Astrocyte of the cerebellum (primary cell): ENCODE results near the gene RAB3GAP2.

Experiments used
- DNase-seq: peaks from one replicate; pipeline ENCODE4 v3.0.0-alpha.2; 2011; ENCODE audit warnings: low read depth
- H3K4me3 ChIP-seq: 2 replicates; pipeline ENCODE4 v1.5.1; 2011; ENCODE audit warnings: mild to moderate bottlenecking, low read depth, low read length, moderate library complexity
- in situ Hi-C: cut with HindIII; loops from 2 replicates; pipeline ENCODE4 v1.10.0; 2017; ENCODE audit warnings: low sequenced_read_pairs
- TF ChIP-seq, protein P1 (sequence below): IDR thresholded peaks from 2 replicates; pipeline ENCODE4 v1.5.1; 2012; ENCODE audit warnings: low read length, low read depth, moderate library complexity, mild to moderate bottlenecking; ENCODE audit errors: missing control alignments

Gene RAB3GAP2, protein sequence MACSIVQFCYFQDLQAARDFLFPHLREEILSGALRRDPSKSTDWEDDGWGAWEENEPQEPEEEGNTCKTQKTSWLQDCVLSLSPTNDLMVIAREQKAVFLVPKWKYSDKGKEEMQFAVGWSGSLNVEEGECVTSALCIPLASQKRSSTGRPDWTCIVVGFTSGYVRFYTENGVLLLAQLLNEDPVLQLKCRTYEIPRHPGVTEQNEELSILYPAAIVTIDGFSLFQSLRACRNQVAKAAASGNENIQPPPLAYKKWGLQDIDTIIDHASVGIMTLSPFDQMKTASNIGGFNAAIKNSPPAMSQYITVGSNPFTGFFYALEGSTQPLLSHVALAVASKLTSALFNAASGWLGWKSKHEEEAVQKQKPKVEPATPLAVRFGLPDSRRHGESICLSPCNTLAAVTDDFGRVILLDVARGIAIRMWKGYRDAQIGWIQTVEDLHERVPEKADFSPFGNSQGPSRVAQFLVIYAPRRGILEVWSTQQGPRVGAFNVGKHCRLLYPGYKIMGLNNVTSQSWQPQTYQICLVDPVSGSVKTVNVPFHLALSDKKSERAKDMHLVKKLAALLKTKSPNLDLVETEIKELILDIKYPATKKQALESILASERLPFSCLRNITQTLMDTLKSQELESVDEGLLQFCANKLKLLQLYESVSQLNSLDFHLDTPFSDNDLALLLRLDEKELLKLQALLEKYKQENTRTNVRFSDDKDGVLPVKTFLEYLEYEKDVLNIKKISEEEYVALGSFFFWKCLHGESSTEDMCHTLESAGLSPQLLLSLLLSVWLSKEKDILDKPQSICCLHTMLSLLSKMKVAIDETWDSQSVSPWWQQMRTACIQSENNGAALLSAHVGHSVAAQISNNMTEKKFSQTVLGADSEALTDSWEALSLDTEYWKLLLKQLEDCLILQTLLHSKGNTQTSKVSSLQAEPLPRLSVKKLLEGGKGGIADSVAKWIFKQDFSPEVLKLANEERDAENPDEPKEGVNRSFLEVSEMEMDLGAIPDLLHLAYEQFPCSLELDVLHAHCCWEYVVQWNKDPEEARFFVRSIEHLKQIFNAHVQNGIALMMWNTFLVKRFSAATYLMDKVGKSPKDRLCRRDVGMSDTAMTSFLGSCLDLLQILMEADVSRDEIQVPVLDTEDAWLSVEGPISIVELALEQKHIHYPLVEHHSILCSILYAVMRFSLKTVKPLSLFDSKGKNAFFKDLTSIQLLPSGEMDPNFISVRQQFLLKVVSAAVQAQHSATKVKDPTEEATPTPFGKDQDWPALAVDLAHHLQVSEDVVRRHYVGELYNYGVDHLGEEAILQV (N-terminal part only)

DNA sequence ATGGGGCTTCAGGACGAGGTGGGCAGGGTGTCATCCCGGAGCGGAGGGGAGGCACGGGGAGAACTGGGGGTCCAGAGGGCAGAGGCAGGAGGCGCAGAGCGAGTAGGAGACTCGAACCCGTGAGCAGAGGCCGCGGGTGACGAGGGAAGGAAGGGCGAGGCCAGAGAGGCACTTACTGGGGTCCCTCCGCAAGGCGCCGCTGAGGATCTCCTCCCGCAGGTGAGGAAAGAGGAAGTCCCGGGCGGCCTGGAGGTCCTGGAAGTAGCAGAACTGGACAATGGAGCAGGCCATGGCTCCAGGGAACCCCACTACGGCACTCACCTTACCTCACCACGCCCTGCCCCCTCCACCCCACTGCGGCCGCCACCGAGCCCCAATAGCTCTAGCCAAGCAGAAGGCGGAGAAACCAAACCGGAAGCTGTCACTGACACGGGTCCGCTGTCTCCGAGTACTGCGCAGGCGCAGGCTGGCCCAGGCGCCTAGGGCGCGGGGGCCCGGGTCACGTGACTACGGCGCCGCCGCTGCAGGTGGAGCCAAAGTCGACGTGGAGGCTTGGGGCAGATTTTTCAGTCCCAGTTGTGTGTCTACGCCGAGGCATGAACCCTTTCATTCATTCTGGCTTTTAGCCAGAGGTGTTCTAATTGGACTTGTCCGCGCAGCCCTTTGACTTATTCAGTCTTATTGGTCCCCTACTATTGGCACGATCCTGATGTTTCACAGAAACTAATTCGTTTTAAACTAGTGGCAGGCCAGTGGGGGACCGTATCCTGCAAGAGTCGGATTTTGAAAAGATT is at the start of gene RAB3GAP2:
TSS of gene RAB3GAP2 (minus strand) at position 407 of the 794 bp plus-strand sequence. CDS start at position 291, 116 bp downstream.
- TF ChIP-seq, protein P1, sequence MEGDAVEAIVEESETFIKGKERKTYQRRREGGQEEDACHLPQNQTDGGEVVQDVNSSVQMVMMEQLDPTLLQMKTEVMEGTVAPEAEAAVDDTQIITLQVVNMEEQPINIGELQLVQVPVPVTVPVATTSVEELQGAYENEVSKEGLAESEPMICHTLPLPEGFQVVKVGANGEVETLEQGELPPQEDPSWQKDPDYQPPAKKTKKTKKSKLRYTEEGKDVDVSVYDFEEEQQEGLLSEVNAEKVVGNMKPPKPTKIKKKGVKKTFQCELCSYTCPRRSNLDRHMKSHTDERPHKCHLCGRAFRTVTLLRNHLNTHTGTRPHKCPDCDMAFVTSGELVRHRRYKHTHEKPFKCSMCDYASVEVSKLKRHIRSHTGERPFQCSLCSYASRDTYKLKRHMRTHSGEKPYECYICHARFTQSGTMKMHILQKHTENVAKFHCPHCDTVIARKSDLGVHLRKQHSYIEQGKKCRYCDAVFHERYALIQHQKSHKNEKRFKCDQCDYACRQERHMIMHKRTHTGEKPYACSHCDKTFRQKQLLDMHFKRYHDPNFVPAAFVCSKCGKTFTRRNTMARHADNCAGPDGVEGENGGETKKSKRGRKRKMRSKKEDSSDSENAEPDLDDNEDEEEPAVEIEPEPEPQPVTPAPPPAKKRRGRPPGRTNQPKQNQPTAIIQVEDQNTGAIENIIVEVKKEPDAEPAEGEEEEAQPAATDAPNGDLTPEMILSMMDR = no peak

GRCh38 chr1:220321758-220322157 is 49.5 kb upstream of the RAB3GAP2 start:
- in situ Hi-C loops = no loop called here
- H3K4me3 ChIP-seq = no peak overlapping the region
- no peak for DNase-seq
- TF ChIP-seq, protein P1 = no peak

More for the DNA sequence above, at the start of gene RAB3GAP2:
- in situ Hi-C loops = no loop called here
- peak within 1 kb of the TSS; percentile 92 for H3K4me3 ChIP-seq
- DNase-seq = peak; percentile 71

- TF ChIP-seq, protein P1 = no peak
- in situ Hi-C loops = no loop called here
- H3K4me3 ChIP-seq = no peak overlapping the region
- DNase-seq = no peak
Measured at GRCh38 chr1:220320709-220321108, 48.5 kb upstream of the RAB3GAP2 start.

DNA sequence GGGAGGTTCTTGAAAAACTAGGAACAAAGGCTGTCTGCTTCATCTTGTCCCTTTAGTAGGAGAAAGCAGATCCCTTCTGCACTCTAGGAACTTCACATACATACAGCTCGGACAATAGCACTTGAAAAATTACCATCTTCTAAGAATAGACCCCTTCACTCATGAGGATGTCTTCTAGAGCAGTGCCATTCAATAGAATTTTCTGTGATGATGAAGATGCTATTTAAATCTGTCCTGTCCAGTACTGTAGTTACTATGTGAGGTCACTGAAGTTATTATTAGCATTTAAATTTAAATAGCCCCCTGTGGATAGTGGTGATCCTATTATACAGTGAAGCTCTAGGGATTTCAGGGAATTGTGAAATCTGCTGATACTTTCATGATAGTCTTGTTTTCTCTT is 46.4 kb upstream of the RAB3GAP2 start:
- DNase-seq = no peak
- TF ChIP-seq, protein P1 = no peak
- H3K4me3 ChIP-seq = no peak overlapping the region
- in situ Hi-C loops = no loop called here

- DNase-seq = no peak
- TF ChIP-seq, protein P1 = no peak
- in situ Hi-C loops = no loop called here
- H3K4me3 ChIP-seq = no peak overlapping the region
Measured at GRCh38 chr1:220317161-220317560, 44.9 kb upstream of the RAB3GAP2 start.
